GM19193 (cell line): ENCODE measurements around the gene HLCS.

Experiments
- POLR2A ChIP-seq: IDR thresholded peaks from 4 replicates; pipeline ENCODE4 v1.6.1; 2011; ENCODE audit not compliant: insufficient read depth, insufficient read length; ENCODE audit errors: extremely low read depth

HLCS gene

DNA sequence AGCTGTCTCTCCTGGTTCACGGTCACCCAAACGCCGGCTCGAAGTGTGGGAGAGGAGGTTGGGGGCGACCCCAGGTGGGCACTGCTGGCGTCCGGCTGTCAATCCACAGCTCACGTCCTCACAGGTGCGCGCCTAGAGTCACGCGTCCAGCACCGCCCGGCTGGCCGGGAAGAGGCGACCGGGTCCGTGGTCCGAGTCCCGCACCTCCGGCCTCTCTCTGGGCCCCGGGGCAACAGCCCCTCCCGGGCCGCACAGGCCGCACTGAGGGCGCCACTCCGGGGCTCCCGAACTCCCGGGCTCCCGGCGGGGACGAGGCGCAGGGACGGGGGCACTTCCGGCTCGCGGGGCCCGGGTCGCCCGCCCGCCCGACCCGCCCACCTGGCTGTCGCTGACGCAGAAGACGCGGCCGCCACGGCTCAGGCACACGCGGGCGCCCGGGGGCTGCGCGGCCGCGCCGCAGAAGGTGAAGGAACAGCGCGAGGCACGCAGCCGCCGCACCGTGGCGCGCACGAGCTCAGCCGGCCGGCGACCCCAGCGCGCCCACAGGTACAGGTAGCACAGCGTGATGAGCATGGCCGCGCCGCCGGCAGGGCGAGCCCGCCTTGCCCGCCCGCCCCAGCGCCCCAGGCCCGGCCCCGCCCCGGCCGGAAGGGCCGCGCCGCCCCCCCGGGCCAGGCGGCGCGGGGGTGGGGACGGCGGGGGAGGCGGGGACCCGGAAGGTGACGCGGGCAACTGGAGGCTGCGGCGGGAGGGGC is at the start of gene HLCS:
Gene HLCS (minus strand): TSS at position 604 of the 755 bp plus-strand sequence. CDS start 31 bp downstream, at position 573.
- TF ChIP-seq POLR2A: peak; percentile 79

DNA sequence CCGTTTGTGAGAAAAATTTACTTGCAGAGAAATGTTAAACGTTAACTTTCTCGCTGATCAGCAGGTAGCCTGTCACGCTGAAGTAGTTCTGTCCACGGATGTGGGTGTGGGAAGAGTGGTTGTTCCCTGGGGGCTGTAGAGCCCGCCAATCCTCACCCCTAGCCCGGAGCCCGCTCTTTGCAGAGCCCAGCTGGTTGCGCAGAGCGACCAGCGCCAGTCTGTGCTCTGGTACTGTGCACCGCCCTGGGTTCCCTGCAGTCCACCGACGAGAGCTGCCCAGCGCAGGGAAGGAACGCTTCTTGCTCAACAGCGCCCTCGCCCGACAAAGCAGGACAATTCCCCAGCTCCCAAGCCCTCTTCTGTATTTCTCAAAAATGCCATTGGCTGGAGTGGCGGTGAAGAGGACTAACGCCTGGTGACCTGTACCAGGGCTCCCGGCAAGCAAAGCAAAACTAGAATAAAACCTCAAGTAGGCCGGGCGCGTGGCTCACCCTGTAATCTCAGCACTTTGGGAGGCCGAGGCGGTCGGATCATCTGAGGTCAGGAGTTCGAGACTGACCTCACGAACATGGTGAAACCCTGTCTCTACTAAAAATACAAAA is 43.4 kb upstream of the HLCS start:
- TF ChIP-seq POLR2A: no peak

DNA sequence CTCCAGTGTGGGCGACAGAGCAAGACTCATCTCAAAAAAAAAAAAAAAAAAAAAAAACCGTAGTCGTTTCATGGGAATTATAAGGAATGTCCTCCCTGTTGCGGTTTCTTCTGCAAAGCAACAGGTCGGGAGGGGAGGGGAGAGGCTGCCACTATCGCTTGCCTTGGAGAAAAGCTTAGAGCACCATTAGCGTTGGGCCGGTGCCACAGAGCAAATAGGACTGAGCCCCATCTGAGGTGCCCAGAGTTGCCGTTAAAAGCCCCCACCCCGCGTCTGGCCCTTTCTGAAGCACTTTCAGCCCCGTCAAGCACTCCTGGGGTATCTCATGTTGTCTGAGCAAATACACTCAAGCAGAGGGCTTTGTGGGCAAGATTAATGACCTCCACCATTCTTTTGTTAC is 42.3 kb upstream of the HLCS start:
- no peak for TF ChIP-seq POLR2A

DNA sequence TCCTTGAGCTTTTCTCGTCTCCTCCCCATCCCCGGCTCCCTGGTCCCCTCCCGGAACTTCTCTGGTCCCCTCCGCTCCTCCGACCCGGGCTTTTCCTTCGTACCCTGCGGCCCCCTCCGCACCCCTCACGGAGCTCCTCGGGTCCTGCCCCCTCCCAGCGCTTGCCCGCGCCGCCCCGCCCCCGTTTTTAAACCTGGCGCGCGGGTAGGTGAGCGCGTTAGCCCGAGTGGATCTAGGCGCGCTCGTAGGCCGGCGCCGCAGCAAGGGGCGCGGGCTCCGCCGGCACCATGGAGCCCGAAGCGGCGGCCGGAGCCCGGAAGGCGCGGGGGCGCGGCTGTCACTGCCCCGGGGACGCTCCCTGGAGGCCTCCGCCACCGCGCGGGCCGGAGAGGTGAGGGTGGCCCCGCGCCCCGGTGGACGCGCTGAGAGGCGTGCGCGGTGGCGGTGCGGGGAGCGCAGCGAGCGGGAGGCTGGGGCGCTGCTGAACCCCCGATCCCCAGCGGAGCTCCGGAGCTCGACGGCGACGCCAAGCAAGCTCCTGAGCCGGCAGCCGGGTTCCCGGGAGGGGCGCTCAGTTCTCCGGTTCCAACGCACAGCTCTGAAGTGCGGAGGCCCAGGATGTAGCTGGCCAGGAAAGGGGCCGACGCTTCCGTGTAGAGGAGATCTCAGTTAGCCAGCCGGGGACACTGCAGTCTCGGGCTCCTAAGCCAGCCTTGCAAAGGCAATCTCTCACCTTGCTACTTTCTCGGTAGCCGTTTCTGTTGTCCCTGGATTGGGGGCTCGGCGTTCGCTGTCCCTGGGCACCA is 40.2 kb upstream of the HLCS start, which contains the start of gene RIPPLY3:
Gene RIPPLY3 (plus strand): TSS at position 217 of the 806 bp plus-strand sequence. CDS start 71 bp downstream, at position 288.
- no peak for TF ChIP-seq POLR2A

DNA sequence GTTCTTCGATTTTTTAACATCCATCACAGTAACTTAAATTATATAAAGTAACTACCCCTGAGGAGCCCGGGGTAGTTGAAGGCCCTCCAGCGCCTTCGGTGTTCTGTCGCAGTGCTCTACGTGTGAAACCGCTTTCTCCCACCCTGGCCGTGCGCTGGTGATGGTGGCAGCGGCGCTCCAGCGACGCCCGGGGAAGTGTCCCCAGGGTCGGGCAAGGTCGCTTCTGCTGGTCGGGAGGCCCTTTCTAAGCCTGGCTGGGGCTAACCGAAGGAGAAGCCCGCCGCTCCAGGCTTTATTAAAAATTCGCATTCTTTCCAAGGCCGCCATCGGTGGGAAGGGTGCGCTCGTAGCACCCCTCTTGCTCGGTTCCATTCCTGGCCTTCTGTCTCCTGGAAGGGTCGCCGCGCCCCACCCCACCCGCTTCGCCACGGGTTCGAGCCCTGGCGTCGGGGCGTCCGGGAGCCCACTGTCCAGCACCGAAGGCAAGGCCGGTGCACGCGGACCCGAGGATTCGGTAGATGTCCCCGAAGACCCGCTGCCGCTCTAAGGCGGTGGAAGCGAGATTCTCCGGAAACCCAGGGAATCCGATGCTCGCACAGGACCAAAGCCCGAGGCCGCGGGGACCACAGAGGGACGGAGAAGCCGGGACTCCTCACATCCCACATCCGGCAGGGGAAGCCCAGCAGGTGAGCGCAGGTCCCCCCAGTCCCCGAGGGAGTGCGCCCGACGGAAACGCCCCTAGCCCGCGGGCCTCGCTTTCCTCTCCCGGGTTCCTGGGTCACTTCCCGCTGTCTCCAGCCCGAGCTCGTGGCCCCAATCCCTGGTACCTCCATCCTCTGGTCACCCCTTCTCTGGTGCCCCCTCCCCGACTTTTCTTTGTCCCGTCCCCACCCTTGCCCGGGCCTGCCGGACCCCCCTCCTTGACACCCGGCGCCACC is 39.3 kb upstream of the HLCS start:
- TF ChIP-seq POLR2A: no peak

DNA sequence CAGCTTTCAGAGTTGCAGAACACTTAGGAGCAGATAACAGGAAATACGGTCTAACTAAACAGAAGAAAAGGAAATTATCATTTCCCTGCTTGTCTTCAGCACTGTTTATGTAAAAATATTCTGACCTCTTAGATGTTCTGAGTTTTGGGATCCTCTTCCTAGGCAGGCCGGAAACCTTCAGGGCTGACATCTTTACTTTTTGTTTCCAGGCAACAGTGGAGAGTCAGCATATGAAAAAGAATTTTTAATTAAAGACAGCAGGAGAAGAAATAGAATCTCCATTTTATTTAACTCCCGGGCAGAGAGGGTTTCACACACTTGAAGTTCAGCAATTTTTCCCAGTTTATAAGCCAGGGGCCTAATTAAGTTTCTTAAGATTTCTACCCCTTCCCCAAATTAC is 35.0 kb upstream of the HLCS start:
- no peak for TF ChIP-seq POLR2A

DNA sequence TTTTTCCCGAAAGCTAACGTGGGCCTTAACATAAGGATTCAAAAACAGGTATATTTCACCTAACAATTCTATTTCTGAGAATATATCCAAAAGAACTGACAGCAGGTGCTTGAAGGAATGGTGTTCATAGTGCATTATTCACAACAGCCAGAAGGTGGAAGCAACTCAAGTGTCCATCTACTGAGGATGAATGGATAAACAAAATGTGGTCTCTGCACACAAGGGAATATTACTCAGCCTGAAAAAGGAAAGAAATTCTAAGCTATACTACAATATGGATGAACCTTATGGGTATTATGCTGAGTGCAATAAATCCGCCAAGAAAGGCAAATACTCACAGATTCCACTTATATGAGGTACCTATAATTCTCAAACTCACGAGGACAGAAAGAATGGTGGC is 33.9 kb upstream of the HLCS start:
- no peak for TF ChIP-seq POLR2A

DNA sequence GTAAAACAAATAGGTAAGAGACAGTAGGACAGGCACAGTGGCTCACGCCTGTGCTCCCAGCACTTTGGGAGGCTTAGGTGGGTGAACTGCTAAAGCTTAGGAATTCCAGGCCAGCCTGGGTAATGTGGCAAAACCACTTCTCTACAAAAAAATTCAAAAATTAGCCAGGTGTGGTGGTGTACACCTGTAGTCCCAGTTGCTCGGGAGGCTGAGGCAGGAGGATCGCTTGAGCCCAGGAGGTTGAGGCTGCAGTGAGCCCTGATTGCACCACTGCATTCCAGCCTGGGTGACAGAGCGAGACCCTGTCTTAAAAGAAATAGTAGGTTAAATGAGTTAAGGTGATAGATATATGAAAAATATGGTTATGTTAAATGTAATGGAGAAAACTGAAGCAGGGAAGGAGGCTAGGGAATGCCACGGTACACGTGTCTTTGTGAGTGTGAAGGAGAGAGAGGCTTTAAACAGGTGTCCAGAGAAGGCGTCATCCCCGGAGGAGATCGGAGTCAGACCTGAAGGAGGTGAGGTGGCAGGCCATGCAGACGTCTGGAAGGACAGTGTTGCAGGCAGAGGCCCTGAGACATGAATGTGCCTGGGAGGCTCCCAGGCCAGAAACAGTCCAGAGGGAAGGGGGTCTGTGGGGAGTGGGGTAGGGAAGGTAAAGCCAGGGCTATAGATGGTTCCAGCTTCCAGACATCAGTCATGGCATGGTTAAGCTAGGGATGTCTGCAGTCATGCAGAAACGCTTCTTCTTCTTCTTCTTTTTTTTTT is 32.8 kb upstream of the HLCS start:
- TF ChIP-seq POLR2A: no peak

DNA sequence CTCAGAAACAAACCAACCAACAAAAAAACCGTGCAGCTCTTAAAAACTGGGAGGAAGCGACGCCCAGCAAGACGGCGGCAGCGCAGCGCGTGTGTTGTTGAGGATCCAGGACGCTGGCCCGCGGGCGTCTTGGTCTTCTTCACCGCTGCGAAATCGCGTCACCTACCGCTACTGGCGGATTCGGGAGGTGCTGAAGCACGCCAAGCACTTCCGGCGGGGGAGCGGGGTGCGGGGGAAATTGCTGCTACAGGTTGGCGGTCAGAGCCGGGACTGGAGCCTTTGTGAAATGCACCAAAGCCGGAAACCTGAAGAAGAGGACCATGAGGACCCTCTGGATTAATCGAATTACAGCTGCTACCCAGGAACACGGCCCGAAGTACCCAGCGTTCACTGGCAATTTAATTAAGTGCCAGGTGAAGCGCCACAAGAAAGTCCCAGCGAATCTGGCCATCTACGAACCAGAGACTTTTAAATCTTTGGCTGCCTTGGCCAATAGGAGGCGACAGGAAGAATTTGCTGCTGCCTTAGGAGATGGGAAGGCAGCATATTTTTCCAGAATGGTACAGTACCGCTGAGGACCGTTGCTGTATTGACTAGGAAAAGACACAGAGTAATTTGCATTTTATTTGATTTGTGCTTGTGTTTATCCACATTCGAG is 28.2 kb upstream of the HLCS start:
- TF ChIP-seq POLR2A: no peak

DNA sequence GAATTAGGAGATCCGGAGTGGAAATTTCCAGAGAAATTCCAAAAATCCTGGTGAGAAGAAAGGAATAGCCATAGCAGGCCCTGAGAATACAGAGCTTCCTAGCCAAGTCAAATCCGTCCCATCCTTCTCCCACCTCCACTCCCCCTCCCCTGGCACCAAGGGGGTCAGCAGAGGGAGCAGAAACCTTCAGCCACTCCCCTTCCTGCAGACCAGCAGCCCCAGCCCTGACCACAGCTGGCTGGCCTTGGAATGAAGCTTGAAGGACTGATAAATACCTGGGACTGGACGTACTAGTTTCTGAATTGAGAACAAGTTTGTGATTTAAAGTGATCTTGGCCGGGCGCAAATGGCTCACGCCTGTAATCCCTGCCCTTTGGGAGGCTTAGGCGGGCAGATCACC is 26.2 kb upstream of the HLCS start:
- TF ChIP-seq POLR2A: no peak

DNA sequence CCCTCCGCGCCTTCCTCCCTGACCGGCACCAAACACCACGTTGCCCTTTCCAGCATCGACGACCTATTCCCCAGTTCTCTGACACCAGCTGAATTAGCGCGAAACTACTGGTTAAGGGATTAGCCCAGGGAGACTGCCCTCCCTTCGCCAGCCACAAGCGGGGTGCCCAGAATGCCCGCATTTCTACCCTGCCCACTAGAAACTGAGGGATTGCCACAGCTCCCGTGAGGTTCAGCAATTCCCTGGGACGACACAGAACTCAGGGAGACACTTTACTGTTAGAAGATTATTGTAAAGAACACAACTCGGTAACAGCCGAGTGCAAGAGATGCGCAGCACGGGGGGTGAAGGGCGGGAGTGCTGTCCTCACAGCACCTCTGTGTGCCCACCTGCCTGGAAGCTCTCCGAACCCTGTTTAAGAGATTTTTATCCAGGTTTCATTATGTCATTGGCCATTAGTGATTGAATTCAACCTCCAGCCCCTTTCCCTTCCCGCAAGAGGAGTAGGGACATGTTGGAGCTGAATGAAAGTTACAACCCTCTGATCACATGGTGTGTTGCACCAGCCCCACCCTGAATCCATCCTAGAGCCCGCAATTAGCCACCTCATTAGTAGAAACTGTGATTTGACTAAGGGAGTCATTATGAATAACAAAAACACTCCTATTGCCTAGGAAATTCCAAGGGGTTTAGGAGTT is 24.2 kb upstream of the HLCS start:
- TF ChIP-seq POLR2A: no peak

DNA sequence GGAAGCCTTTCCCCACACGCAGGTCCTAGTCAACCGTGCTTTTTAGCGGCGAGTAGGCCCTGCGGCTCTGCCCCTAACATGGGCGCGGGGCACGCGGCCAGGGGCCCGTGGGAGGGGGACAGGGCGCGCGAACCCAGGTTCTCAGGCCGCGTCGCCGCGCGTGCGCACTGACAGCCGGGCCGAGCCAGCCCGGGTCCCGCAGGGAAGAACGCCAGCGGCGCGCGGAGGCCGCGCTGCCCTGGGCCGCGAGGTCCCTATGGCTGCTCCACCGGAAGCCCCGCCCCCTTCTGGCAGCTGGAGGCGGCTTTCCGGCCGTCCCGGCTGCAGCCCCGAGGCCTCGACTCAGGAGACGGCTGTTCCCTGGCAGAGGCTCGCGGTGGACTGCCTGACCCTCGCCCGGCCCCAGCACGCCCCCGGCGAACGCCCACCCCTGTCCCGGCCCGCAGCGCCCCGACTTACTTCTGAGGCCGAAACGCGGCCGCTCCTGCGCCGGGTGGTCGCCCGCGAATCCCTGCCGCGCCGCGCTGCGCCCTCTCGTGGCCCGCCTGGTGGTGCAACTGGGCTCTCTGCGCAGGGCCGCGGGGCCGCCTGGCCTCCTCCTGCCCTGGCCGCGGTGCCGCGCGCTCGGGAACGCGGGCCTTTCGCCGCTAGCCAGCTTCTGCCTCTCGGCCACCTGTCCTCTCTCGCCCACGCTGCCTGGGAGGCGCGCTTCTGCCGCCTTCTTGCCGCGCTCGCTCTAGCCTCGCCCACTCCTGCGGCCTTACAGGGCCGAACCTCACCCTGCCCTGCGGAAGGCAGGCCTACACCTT is 23.4 kb upstream of the HLCS start:
- TF ChIP-seq POLR2A: no peak
